GM19455 (cell line): ENCODE data around the gene HSD17B8.
A peak's percentile ranks its signal among the peaks of the same experiment; 100 is the strongest.

Experiments
- ATAC-seq: cut with Tn5 transposase; IDR thresholded peaks from one replicate; pipeline ENCODE4 v1.9.1; 2021; ENCODE audit not compliant: unreplicated experiment

HSD17B8 gene

DNA sequence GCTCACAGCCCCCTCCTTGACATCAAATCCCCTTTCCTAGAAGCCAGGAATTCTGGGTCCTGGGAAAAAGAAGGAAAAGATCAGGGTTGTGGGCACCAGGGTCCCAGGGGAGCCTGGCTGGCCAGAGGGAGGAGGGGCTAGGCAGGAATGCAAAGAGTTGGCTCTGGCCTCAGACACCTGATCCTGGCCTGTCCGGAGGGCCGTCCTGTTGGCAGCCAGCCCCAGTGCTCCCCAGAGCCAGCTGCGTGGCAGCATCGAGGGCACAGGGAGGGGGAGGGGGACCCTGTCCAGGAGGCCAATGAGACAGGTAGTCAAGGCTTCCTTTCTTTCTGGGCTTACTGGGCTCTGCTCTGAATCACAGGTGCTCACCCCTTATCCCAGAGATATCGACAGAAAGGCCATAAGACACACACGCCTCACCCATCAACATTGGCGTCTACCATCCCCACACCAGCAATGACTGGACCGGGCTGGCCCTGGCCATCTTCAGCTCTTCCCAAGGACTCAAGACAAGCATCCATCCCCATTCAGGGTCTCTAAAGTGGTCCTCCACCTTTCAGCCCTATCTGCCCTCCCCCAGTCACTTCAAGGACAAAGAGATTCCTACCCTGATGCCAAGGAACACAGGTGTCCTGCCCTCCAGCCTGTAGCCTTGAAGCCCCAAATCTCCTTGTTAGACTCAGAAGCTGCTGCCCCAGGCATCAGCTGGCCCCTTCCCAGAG is 12.9 kb upstream of the HSD17B8 start:
- no peak for ATAC-seq

DNA sequence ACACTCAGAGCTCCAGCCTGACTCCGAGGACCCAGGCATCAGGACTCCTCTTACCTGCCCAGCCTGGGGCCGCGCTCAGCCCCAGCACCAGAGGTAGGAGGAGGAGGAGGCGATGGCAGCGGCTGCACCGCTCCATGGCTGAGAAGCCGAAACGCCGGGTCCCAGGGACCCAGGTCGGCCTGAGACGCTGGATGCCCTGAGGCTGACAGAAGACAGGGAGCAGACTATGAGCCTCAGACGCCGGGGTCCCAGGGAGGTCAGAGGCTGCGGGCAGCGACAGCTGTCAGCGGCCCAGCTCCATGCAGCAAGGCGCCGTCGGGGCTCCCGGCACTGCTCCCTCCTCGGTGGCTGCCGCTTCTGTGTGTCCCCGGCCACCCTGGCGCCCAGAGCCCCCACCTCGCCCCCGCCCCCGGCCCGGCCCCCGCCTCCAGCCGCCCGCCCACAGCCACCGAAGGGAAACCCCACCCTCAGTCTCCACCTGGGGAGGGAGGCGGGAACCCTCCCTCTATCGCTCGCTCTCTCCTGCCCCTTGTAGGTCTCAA is 12.3 kb upstream of the HSD17B8 start, which contains the start of gene COL11A2:
TSS of gene COL11A2 (minus strand) at position 363 of the 542 bp plus-strand sequence. CDS start at position 136, 227 bp downstream.
- no peak for ATAC-seq

- ATAC-seq, result no peak
Observed at GRCh38 chr6:33192671-33193602, 11.5 kb upstream of the HSD17B8 start.

DNA sequence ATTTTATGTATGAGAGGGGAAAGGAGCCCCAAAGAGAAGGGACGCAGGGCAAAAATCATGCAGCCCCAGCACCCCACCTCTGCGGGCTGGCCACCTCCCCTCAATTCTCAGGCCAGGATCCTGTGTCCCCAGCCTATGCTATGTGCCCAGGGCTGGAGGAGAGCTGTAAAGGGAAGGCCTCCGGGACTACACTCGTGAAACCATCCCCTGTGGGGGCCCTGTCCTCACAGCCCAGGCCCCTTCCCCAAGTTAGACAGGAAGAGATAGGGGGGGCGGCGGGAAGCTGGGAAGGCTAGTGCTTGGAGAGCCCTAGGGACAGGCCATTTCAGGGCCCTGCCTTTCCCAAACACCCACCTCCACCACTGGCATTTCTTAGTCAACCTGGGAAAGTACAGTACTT is 10.8 kb upstream of the HSD17B8 start:
- ATAC-seq, result no peak

GRCh38 chr6:33194431-33194979 is 9.9 kb upstream of the HSD17B8 start:
- no peak for ATAC-seq

DNA sequence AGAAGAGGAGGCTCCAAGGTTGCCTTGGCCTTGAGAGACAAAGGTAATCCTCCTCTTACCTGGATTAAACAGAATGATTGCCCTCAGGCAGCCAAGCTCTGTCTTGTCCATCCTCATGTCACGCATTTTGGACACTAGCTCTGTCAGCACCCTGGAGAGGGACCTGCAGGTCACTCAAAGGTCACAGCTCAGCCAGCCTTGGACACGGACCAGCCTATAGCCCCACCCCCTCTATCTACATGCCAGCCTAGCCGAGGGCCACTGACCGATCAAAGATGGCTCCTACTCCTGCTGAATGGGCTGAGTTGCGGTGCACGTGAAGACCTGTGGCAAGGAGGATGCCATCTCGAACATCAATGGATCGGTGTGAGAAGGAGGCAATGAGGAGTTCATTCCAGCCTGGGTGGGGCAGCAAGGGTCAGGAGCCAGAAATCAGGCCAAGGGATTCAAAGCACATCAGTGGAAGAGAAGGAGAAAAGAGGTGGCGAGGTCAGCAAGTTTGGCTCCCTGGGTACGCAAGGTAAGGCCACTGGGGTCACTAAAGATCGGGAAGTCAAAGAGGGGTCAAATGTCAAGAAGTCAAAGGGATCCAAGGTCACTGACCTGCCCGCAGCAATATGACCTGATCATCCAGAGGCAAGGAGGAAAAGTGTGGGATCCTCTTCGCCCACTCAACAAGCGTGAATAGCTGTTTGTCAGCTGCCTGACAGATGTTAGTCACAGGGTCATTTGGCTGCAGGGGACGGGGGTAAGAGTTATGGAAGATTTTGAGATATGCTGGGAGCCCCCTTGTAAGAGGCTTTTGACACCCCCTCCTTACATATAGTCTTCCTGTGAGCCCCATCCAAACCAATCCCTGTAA is 8.9 kb upstream of the HSD17B8 start:
- no peak for ATAC-seq

- no peak for ATAC-seq
Observed at GRCh38 chr6:33197431-33198048, 6.9 kb upstream of the HSD17B8 start.

DNA sequence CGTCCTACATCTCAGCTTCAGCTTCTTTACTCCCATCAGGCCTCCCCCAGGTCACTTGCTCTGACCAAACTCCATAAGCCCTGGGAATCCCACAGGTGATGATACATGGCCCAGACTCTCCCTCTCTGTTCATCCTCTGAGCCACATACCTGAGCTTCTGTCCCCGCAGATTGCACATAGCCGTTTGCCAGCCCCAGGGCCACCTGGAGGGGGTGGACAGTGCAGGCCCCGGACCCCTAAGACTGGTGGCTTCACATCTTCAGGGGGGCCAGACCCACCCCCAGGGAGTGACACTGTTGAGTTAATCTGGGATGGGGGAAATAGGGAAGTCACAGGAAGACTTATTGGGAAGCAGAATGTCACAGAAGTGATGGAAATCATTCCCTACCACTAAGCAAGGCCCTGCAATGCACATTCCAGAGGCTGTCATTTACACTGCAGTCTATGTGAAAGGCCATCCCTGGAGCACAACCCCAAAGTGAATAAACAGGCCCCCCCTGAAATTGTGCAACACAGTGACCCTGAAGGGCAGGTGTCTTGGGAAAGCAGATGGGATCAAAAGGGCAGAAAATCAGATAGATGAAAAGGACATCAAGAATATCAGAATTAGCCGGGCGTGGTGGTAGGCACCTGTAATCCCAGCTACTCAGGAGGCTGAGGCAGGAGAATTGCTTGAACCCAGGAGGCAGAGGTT is 6.1 kb upstream of the HSD17B8 start:
- ATAC-seq, result no peak

- ATAC-seq, result no peak
Observed at GRCh38 chr6:33198853-33199436, 5.5 kb upstream of the HSD17B8 start.

GRCh38 chr6:33199687-33200218 is 4.7 kb upstream of the HSD17B8 start:
- ATAC-seq, result peak; percentile 21

GRCh38 chr6:33200219-33201146 is 4.0 kb upstream of the HSD17B8 start, which contains the start of the genes RXRB and SLC39A7:
RXRB (minus strand) TSS chr6:33200665; CDS start chr6:33200476, 189 bp downstream.
SLC39A7 (plus strand) TSS chr6:33200867; CDS start chr6:33201246, 379 bp downstream.
- peak; percentile 48 for ATAC-seq

DNA sequence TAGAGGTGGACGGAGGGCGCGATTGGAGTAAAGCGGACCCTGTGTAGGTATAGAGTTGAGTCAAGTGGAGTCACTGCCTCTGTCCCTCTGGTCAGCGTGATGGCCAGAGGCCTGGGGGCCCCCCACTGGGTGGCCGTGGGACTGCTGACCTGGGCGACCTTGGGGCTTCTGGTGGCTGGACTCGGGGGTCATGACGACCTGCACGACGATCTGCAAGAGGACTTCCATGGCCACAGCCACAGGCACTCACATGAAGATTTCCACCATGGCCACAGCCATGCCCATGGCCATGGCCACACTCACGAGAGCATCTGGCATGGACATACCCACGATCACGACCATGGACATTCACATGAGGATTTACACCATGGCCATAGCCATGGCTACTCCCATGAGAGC is 3.3 kb upstream of the HSD17B8 start:
- ATAC-seq, result no peak

DNA sequence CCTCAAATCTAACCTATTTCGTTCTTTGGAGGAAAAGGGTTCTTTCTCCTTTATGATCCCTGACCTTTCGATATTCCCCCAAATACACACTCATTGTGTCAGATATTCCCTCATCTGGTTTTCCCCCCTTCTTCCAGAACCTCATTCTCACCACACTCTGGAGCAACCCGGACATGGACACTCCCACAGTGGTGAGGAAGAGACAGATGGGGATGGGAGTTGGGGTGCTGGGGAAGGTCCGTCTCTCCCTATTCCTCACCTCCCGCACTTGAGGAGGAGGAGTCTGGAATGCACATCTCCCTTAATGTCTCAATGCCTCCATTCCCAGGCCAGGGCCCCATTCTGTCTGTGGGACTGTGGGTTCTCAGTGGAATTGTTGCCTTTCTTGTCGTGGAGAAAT is 2.5 kb upstream of the HSD17B8 start:
- no peak for ATAC-seq

DNA sequence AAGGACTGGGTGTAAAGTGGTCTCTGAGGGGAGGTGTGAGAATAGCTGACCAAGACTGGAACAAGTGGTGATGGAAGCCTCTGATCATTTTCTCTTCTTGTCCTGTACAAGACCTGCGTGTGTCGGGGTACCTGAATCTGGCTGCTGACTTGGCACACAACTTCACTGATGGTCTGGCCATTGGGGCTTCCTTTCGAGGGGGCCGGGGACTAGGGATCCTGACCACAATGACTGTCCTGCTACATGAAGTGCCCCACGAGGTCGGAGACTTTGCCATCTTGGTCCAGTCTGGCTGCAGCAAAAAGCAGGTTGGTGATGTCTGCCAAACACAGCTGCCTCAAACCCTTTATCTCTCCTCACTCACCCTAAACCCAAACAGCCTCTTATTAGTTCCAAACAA is 1.7 kb upstream of the HSD17B8 start:
- ATAC-seq, result no peak

GRCh38 chr6:33203443-33204164 is 851 bp upstream of the HSD17B8 start:
- no peak for ATAC-seq

DNA sequence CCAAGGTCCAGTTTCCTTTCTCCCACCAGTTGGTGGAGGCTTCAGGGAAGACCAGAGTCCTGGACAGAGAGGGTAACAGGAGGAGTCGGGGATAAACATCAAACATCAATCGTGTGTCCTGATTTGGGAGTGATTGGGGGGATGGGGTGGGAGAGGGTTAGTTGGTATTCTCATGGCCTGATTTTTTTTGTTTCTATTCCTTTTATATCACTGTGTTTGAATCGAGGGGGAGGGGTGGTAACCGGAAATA is 365 bp upstream of the HSD17B8 start:
- no peak for ATAC-seq
